ENCODE results near the gene MIA3.

MIA3 gene

GRCh38 chr1:222696741-222697140 is 78.8 kb downstream of the MIA3 start:
- Histone ChIP-seq H3K4me1 (ENCODE audit: control insufficient read depth, low read length) (no peaks in the 10 kb centered on the region), H3K4me2 (ENCODE audit: low read length) (no peak overlapping the region), H4K20me1 (ENCODE audit: control insufficient read depth, insufficient read depth, low read depth, low read length) (0 out of 2 replicates have a peak, but pooled peaks cover 3% of the 10 kb centered on the region), H3K9me2 (replicated peaks; ENCODE audit: control insufficient read depth, low read length) (no peaks in the 10 kb centered on the region), H3K27me3 (ENCODE audit: control insufficient read depth, low read length) (no peaks in the 10 kb centered on the region), H3K27ac (ENCODE audit: low read depth, low read length) (no peak overlapping the region), H3K36me3 (ENCODE audit: control insufficient read depth, low read length) (peaks cover 18% of the 10 kb centered on the region; the same call in 1 of the 2 replicates), H3K4me3 (ENCODE audit: low read length) (no peak overlapping the region), H3F3A (ENCODE audit: control insufficient read depth, insufficient read depth) (no peaks in the 10 kb centered on the region), H3K9me3 (ENCODE audit: control insufficient read depth, insufficient read depth, low read length) (no peaks in the 10 kb centered on the region), H3K79me2 (ENCODE audit: control insufficient read depth, low read length) (peaks cover 5% of the 10 kb centered on the region)
- no peak for TF ChIP-seq EZH2phosphoT487 (IDR thresholded peaks at IDR 0.05; ENCODE audit: borderline replicate concordance, low read length)
- TF ChIP-seq, protein P1, sequence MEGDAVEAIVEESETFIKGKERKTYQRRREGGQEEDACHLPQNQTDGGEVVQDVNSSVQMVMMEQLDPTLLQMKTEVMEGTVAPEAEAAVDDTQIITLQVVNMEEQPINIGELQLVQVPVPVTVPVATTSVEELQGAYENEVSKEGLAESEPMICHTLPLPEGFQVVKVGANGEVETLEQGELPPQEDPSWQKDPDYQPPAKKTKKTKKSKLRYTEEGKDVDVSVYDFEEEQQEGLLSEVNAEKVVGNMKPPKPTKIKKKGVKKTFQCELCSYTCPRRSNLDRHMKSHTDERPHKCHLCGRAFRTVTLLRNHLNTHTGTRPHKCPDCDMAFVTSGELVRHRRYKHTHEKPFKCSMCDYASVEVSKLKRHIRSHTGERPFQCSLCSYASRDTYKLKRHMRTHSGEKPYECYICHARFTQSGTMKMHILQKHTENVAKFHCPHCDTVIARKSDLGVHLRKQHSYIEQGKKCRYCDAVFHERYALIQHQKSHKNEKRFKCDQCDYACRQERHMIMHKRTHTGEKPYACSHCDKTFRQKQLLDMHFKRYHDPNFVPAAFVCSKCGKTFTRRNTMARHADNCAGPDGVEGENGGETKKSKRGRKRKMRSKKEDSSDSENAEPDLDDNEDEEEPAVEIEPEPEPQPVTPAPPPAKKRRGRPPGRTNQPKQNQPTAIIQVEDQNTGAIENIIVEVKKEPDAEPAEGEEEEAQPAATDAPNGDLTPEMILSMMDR (IDR thresholded peaks at IDR 0.05; ENCODE audit: low read depth, low read length, poor library complexity, severe bottlenecking), result no peak

DNA sequence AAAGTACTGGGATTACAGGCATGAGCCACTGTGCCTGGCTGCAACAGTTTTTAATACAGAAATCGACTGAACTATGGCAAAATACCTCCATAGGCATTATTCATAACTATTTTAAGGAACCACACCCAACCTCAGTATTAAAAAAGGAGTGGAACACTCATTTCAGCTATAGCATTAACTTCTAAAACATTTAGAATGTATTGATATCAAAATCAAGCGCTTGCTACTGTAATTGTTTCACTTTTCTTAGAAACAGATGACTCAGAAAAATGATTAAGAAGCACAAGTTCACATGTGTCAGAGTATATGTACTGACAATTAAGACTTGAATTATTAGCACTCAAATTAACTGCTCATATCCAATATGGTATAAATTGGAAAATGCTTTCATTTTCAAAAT is 79.3 kb downstream of the MIA3 start:
- Histone ChIP-seq H3K27me3 (ENCODE audit: control insufficient read depth, low read length) (no peaks in the 10 kb centered on the region), H3K4me3 (ENCODE audit: low read length) (no peak overlapping the region), H3K4me1 (ENCODE audit: control insufficient read depth, low read length) (no peaks in the 10 kb centered on the region), H3K27ac (ENCODE audit: low read depth, low read length) (no peak overlapping the region), H3F3A (ENCODE audit: control insufficient read depth, insufficient read depth) (no peaks in the 10 kb centered on the region), H3K9me3 (ENCODE audit: control insufficient read depth, insufficient read depth, low read length) (no peaks in the 10 kb centered on the region), H4K20me1 (ENCODE audit: control insufficient read depth, insufficient read depth, low read depth, low read length) (0 out of 2 replicates have a peak, but pooled peaks cover 3% of the 10 kb centered on the region), H3K4me2 (ENCODE audit: low read length) (no peak overlapping the region), H3K36me3 (ENCODE audit: control insufficient read depth, low read length) (peaks cover 17% of the 10 kb centered on the region), H3K79me2 (ENCODE audit: control insufficient read depth, low read length) (peaks cover 5% of the 10 kb centered on the region), H3K9me2 (replicated peaks; ENCODE audit: control insufficient read depth, low read length) (no peaks in the 10 kb centered on the region)
- TF ChIP-seq, protein P1 (IDR thresholded peaks at IDR 0.05; ENCODE audit: low read depth, low read length, poor library complexity, severe bottlenecking), result no peak
- TF ChIP-seq EZH2phosphoT487 (IDR thresholded peaks at IDR 0.05; ENCODE audit: borderline replicate concordance, low read length), result no peak

- H4K20me1 ChIP-seq (ENCODE audit: control insufficient read depth, insufficient read depth, low read depth, low read length), result no peaks in the 10 kb centered on the region
- H3F3A ChIP-seq (ENCODE audit: control insufficient read depth, insufficient read depth), result no peaks in the 10 kb centered on the region
- H3K4me2 ChIP-seq (ENCODE audit: low read length), result no peak overlapping the region
- no peaks in the 10 kb centered on the region for H3K9me2 ChIP-seq (replicated peaks; ENCODE audit: control insufficient read depth, low read length)
- H3K27ac ChIP-seq (ENCODE audit: low read depth, low read length), result no peak overlapping the region
- no peaks in the 10 kb centered on the region for H3K27me3 ChIP-seq (ENCODE audit: control insufficient read depth, low read length)
- peaks cover 18% of the 10 kb centered on the region for H3K36me3 ChIP-seq (ENCODE audit: control insufficient read depth, low read length)
- TF ChIP-seq EZH2phosphoT487 (IDR thresholded peaks at IDR 0.05; ENCODE audit: borderline replicate concordance, low read length), result no peak
- TF ChIP-seq, protein P1 (IDR thresholded peaks at IDR 0.05; ENCODE audit: low read depth, low read length, poor library complexity, severe bottlenecking), result no peak
- H3K4me1 ChIP-seq (ENCODE audit: control insufficient read depth, low read length), result no peaks in the 10 kb centered on the region
- H3K79me2 ChIP-seq (ENCODE audit: control insufficient read depth, low read length), result peaks cover 5% of the 10 kb centered on the region
- no peak overlapping the region for H3K4me3 ChIP-seq (ENCODE audit: low read length)
- H3K9me3 ChIP-seq (ENCODE audit: control insufficient read depth, insufficient read depth, low read length), result no peaks in the 10 kb centered on the region
Measured at GRCh38 chr1:222697826-222698225, 79.9 kb downstream of the MIA3 start.
